GM06990 (cell line): ENCODE results near the gene ACTMAP.
"Not testable (repeated sequence)": the region's sequence is repeated elsewhere in the genome, so short reads cannot be mapped to it uniquely, and the experiment has no call there.

Source experiments
- DNase-seq: peaks from one replicate; pipeline ENCODE4 v3.0.0-alpha.2; 2011; ENCODE audit not compliant: insufficient read length; ENCODE audit errors: extremely low read depth
- H3K27me3 ChIP-seq: replicated peaks from 2 replicates; pipeline ENCODE4 v1.6.0; 2011; ENCODE audit warnings: low read length; ENCODE audit not compliant: control insufficient read depth, insufficient read depth
- H3K36me3 ChIP-seq: 2 replicates; pipeline ENCODE4 v1.5.1; 2011; ENCODE audit warnings: low read length; ENCODE audit not compliant: control insufficient read depth, insufficient read depth
- H3K4me3 ChIP-seq: replicated peaks from 2 replicates; pipeline ENCODE4 v1.5.1; 2011; ENCODE audit warnings: low read depth, mild to moderate bottlenecking, control low read depth, low read length
- CTCF ChIP-seq: IDR thresholded peaks from 2 replicates; pipeline ENCODE4 v1.5.1; 2011; ENCODE audit warnings: low read length, control low read depth, mild to moderate bottlenecking, inconsistent platforms; ENCODE audit not compliant: insufficient read depth, poor library complexity, severe bottlenecking

The ACTMAP gene

GRCh38 chr19:40797166-40797962 lies 47.1 kb upstream of the ACTMAP start:
- DNase-seq, result no peak
- H3K4me3 ChIP-seq, result no peak overlapping the region
- TF ChIP-seq CTCF, result no peak
- H3K27me3 ChIP-seq, result no peaks in the 10 kb centered on the region
- peaks cover 8% of the 10 kb centered on the region for H3K36me3 ChIP-seq

- no peak for TF ChIP-seq CTCF
- DNase-seq, result no peak
Measured at GRCh38 chr19:40791996-40792395, 41.7 kb upstream of the ACTMAP start.

GRCh38 chr19:40791349-40791748 lies 41.1 kb upstream of the ACTMAP start:
- Histone ChIP-seq H3K4me3 (no peak overlapping the region), H3K27me3 (no peaks in the 10 kb centered on the region), H3K36me3 (peaks cover 10% of the 10 kb centered on the region)
- no peak for TF ChIP-seq CTCF
- no peak for DNase-seq

More at GRCh38 chr19:40791996-40792395, 41.7 kb upstream of the ACTMAP start:
- Histone ChIP-seq H3K4me3 (no peak overlapping the region), H3K27me3 (no peaks in the 10 kb centered on the region), H3K36me3 (peaks cover 6% of the 10 kb centered on the region)

GRCh38 chr19:40786060-40787037 lies 36.1 kb upstream of the ACTMAP start:
- no peak for DNase-seq
- no peak for TF ChIP-seq CTCF
- Histone ChIP-seq H3K27me3 (no peaks in the 10 kb centered on the region), H3K36me3 (peaks cover 15% of the 10 kb centered on the region), H3K4me3 (no peak overlapping the region)

GRCh38 chr19:40785526-40785925 lies 35.2 kb upstream of the ACTMAP start:
- no peak for TF ChIP-seq CTCF
- H3K4me3 ChIP-seq, result no peak overlapping the region
- H3K36me3 ChIP-seq, result peaks cover 15% of the 10 kb centered on the region
- no peak for DNase-seq
- no peaks in the 10 kb centered on the region for H3K27me3 ChIP-seq

- peaks cover 11% of the 10 kb centered on the region for H3K36me3 ChIP-seq
- not testable (repeated sequence) for DNase-seq, H3K4me3 ChIP-seq, H3K27me3 ChIP-seq
Measured at GRCh38 chr19:40784146-40784545, 33.9 kb upstream of the ACTMAP start.
